Vagina (tissue), 2 donors: ENCODE data around the gene DOCK1. TPM values are rescaled to one million over a fixed set of nuclear protein-coding genes. Genes with fewer than 3 reads are reported as not detected.

Experiments used
- DNase-seq, 2 donors: peaks; one replicate each; pipeline ENCODE4 v3.0.0-alpha.2; 2017; ENCODE audit errors: extremely low spot score in 2 of 2
- H3K27ac ChIP-seq: fragments of 200-600 bp; sonication (generic); one replicate; pipeline ENCODE4 v1.5.1; 2019
- H3K27me3 ChIP-seq: fragments of 200-600 bp; sonication (generic); one replicate; pipeline ENCODE4 v1.5.1; 2019
- H3K36me3 ChIP-seq, 2 donors: fragments of 200-600 bp; sonication (generic); one replicate each; pipeline ENCODE4 v1.5.1; 2017 to 2019
- H3K4me1 ChIP-seq: fragments of 200-600 bp; sonication (generic); one replicate; pipeline ENCODE4 v1.5.1; 2019
- H3K4me3 ChIP-seq, 2 donors: fragments of 200-600 bp; sonication (generic); 1 replicate in 1 of 2; 2 replicates in 1 of 2; pipeline ENCODE4 v1.5.1; 2016 to 2019
- H3K9me3 ChIP-seq: fragments of 200-600 bp; sonication (generic); one replicate; pipeline ENCODE4 v1.5.1; 2019
- CTCF ChIP-seq, 3 experiments: fragments of 450-650 bp in 2 of 3; fragments of 200-600 bp in 1 of 3; sonication (generic) in 1 of 3; IDR thresholded peaks; one replicate each; pipeline ENCODE4 v1.5.1; 2017 to 2019; ENCODE audit warnings: antibody characterized with exemption in 3 of 3, mild to moderate bottlenecking in 2 of 3, moderate library complexity in 2 of 3
- POLR2A ChIP-seq, 2 donors: fragments of 450-650 bp; IDR thresholded peaks; one replicate each; pipeline ENCODE4 v1.6.1; 2017; ENCODE audit warnings: antibody characterized with exemption in 2 of 2, mild to moderate bottlenecking in 2 of 2, moderate library complexity in 2 of 2
- POLR2AphosphoS5 ChIP-seq, 2 donors: sonication (generic); formaldehyde crosslinking; IDR thresholded peaks; one replicate each; pipeline ENCODE4 v1.9.0; 2017; ENCODE audit warnings: antibody characterized with exemption in 2 of 2, mild to moderate bottlenecking in 2 of 2, low read depth in 1 of 2; ENCODE audit not compliant: insufficient read depth in 1 of 2
- intact Hi-C: fragments of 100-400 bp; cut with DNase I; formaldehyde crosslinking; loops from one replicate; pipeline ENCODE4 v1.15.1; 2023
- total RNA-seq: library from RNA; depleted of rRNA; stranded (reverse); fragments of >200 nt; gene quantifications from one replicate; pipeline ENCODE4 v1.2.3, GENCODE V29; 2016

The DOCK1 gene
- total RNA-seq, 1 donor from 2014 or later = 64.6 TPM

- Histone ChIP-seq H3K4me3 (no peak overlapping the region), H3K27ac (no peak overlapping the region), H3K9me3 (no peaks in the 10 kb centered on the region), H3K36me3 (no peaks in the 10 kb centered on the region), H3K4me1 (peaks cover 17% of the 10 kb centered on the region), H3K27me3 (no peaks in the 10 kb centered on the region)
- no peak for DNase-seq
- no peak for TF ChIP-seq POLR2AphosphoS5 (IDR thresholded peaks at IDR 0.05; ENCODE audit: insufficient read depth in 1 of 2, low read depth in 1 of 2)
- no peak for TF ChIP-seq CTCF (IDR thresholded peaks at IDR 0.05)
- no peak for TF ChIP-seq POLR2A (IDR thresholded peaks at IDR 0.05)
- intact Hi-C loops = no loop called here
These were observed 249.8 kb downstream of the DOCK1 start for GRCh38 chr10:127154831-127155620.

GRCh38 chr10:127157089-127157488 lies 251.9 kb downstream of the DOCK1 start:
- Histone ChIP-seq H3K4me1 (peaks cover 17% of the 10 kb centered on the region), H3K36me3 (no peaks in the 10 kb centered on the region), H3K27ac (no peak overlapping the region), H3K4me3 (no peak overlapping the region), H3K27me3 (no peaks in the 10 kb centered on the region), H3K9me3 (no peaks in the 10 kb centered on the region)
- TF ChIP-seq POLR2A (IDR thresholded peaks at IDR 0.05) (no peak), POLR2AphosphoS5 (IDR thresholded peaks at IDR 0.05; ENCODE audit: insufficient read depth in 1 of 2, low read depth in 1 of 2) (no peak), CTCF (IDR thresholded peaks at IDR 0.05) (no peak)
- intact Hi-C loops = no loop called here
- DNase-seq = no peak

GRCh38 chr10:127157506-127158200 lies 252.4 kb downstream of the DOCK1 start:
- H3K27me3 ChIP-seq = no peaks in the 10 kb centered on the region
- no peaks in the 10 kb centered on the region for H3K9me3 ChIP-seq
- intact Hi-C loops = no loop called here
- no peak overlapping the region for H3K27ac ChIP-seq
- H3K4me3 ChIP-seq = no peak overlapping the region
- no peaks in the 10 kb centered on the region for H3K36me3 ChIP-seq
- peaks cover 17% of the 10 kb centered on the region for H3K4me1 ChIP-seq
- no peak for DNase-seq
- TF ChIP-seq CTCF (IDR thresholded peaks at IDR 0.05) = no peak
- TF ChIP-seq POLR2AphosphoS5 (IDR thresholded peaks at IDR 0.05; ENCODE audit: insufficient read depth in 1 of 2, low read depth in 1 of 2) = no peak

- H3K9me3 ChIP-seq = no peaks in the 10 kb centered on the region
- TF ChIP-seq POLR2A (IDR thresholded peaks at IDR 0.05) (no peak), CTCF (IDR thresholded peaks at IDR 0.05) (no peak), POLR2AphosphoS5 (IDR thresholded peaks at IDR 0.05; ENCODE audit: insufficient read depth in 1 of 2, low read depth in 1 of 2) (no peak)
- no peak for DNase-seq
- H3K27me3 ChIP-seq = no peaks in the 10 kb centered on the region
- no peak overlapping the region for H3K4me3 ChIP-seq
- H3K4me1 ChIP-seq = peaks cover 17% of the 10 kb centered on the region
- intact Hi-C loops = no loop called here
- no peak overlapping the region for H3K27ac ChIP-seq
- H3K36me3 ChIP-seq = no peaks in the 10 kb centered on the region
These were observed 253.4 kb downstream of the DOCK1 start for GRCh38 chr10:127158662-127159061.
